GM19099 (cell line): Measurements from ENCODE around the gene STX4.

ENCODE experiments used
- POLR2A ChIP-seq: IDR thresholded peaks from 3 replicates; pipeline ENCODE4 v1.6.1; 2011; ENCODE audit warnings: low read depth; ENCODE audit not compliant: insufficient read length; ENCODE audit errors: extremely low read depth

STX4 gene

GRCh38 chr16:31031276-31031675, 2.1 kb upstream of the STX4 start:
- no peak for TF ChIP-seq POLR2A

GRCh38 chr16:31033709-31034492, 543 bp downstream of the STX4 start:
- TF ChIP-seq POLR2A, result peak; percentile 6

DNA sequence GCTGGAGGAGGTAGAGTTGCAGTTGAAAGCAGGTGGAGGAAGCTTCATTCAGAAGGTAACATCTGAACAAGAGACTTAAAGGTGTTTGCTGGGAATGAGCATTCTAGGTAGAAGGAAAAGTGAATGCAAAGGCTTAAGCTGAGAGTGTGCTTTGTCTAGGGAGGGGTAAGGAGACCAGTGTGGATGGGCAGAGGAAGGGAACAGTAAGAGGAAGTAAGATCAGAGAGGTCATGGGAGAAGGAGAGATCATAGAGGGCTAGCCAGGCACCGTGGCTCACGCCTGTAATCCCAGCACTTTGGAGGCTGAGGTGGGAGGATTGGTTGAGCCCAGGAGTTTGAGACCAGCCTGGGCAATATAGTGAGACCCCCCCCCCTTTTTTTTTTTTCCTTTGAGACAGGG, 3.3 kb downstream of the STX4 start:
- no peak for TF ChIP-seq POLR2A

DNA sequence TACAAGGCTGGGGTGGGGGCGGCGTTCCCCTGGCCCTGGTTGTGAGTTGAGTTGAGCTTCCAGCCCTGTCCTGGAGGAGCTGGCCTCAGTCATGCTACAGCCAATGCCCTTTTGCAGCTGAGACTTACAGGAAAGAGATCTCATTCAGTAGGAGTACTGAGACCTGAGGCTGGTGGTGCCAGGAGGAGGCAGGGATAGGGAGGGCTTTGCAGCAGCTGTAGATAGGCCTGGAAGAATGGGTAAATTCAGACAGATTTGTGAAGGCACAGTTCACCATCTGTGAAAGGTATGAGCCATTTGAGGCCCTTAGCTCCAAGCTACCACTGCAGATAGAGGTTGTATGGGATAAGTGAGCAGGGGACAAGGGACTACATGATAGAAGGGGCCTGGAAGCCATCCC, 5.6 kb downstream of the STX4 start:
- TF ChIP-seq POLR2A, result no peak

DNA sequence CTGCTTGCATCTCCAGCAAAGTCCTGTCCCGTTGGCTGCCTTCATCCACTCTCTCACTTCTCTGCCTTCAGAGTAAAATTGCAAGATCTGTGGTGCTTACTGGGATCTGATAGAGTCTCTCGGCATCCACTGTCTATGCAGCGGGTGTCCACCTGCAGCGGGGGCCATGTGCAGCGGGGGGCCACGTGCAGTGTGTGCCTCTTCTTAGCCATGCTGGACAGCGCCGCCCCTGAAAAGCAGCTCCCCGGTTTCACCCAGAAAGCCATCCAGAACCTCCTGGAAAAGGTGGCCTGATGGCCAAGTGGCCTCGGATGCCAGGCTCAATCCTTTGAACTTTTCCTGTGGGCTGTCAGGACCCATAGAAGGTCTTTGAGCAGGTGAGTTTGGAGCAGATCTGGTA, 9.5 kb downstream of the STX4 start:
- no peak for TF ChIP-seq POLR2A

GRCh38 chr16:31043352-31043751, 10.0 kb downstream of the STX4 start:
- no peak for TF ChIP-seq POLR2A

- no peak for TF ChIP-seq POLR2A
Observed at GRCh38 chr16:31043898-31044481, 10.6 kb downstream of the STX4 start.

DNA sequence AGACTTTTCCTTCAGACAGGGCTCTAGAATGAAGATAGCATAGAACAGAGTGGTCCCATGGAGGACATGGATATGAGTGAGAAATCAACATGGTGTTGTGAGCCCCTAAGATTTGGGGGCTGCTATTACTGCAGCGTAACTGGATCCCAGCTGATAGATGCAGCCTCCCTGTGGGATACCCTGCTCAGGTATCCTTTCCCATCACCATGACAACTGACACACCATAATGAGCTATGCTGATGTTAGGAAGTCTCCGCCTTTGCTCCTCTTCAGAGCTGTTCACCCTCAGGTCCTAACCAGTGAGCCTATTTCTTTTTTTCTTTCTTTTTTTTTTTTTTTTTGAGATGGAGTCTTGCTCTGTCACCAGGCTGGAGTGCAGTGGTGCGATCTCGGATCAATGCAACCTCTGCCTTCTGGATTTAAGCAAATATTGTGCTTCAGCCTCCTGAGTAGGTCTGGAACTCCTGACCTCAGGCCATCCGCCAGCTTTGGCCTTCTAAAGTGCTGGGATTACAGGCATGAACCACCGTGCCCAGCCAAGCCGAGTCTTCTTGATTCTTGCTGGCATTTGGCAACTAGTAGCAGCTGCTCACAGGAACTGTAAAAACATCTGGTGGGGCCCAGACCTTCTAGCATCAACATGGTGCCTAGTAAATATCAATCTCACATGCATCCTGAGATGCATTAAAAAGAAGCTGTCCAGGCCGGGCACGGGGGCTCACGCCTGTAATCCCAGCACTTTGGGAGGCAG, 17.1 kb downstream of the STX4 start:
- no peak for TF ChIP-seq POLR2A

DNA sequence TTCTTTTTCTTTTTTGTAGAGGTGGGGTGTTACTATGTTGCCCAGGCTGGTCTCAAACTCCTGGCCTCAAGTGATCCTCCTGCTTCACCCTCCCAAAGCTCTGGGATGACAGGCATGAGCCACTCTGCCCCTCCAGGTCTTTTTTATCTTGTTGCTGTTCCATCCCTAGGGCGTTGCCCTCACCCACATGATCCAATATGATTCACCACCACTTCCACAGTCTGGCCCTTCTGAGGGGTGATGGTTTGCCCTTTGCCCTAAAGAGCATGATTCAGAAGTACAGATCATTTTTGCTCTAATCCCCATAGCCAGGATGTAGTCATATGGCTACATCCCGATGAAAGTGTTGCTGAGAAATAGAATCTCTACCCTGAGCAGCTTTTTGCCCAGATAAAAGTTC, 18.8 kb downstream of the STX4 start:
- TF ChIP-seq POLR2A, result no peak

DNA sequence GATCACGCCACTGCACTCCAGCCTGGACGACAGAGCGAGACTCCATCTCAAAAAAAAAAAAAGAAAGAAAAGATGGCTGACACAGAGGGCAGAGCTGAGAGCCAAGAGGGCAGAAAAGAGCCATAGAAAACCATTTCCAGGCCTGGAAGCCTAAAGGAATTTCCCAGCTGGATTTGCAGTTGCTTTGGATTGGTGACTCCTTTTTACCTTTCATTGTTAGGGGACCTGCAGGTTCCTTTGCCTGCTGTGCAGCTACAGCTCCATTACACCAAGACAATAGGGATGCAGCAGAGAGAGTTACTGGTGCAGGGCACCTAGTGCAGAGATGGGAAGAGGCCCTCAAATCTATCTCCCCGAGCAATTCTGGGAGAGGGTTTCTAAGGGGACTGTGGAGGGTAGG, 22.3 kb downstream of the STX4 start:
- TF ChIP-seq POLR2A, result no peak

DNA sequence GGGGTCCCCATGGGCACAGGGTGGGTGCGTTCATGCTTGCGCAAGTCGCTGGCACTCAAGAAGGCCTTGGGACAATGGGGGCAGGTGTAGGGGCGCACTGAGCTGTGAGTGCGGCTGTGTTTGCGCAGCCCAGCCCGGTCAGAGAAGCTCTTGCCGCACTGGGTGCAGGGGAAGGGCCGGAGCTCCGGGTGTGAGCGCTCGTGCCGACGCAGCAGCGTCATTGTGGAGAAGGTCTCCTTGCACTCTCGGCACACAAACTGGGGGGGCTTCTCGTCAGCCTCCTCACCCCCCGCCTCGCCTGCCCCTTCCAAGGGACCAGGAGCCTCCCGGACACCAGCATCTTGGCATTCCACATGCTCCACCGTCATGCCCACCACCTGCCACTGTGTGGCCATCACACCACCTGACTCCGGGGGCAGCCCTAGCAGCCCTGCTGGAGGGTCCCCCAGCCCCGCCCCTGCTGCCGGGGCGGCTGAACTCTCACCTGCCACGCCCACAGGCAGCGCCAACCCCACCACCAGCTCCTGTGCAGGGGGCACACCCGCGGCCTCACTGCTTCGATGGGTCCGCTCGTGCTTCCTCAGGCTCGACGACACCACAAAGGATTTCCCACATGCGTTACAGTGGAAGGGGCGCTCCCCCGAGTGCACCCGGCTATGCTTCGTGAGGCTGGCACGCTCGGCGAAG, 27.9 kb downstream of the STX4 start:
- no peak for TF ChIP-seq POLR2A

- no peak for TF ChIP-seq POLR2A
Observed at GRCh38 chr16:31061813-31062440, 28.6 kb downstream of the STX4 start.

- TF ChIP-seq POLR2A, result no peak
Observed at GRCh38 chr16:31063495-31063842, 30.1 kb downstream of the STX4 start.

- no peak for TF ChIP-seq POLR2A
Observed at GRCh38 chr16:31063843-31064611, 30.7 kb downstream of the STX4 start.
